ENCODE results near the gene SP1.
"Not testable (repeated sequence)": the region's sequence is repeated elsewhere in the genome, so short reads cannot be mapped to it uniquely, and the experiment has no call there.

SP1 gene

GRCh38 chr12:53380104-53380793 is at the start of gene SP1:
Gene SP1, plus strand, starts transcription at chr12:53380176. Its CDS starts 116 bp downstream, at chr12:53380292.
- peak; percentile 87 for DNase-seq

- DNase-seq: no peak
Observed at GRCh38 chr12:53330671-53331070, 49.3 kb upstream of the SP1 start.

GRCh38 chr12:53332339-53332738 is 47.6 kb upstream of the SP1 start:
- not testable (repeated sequence) for DNase-seq

GRCh38 chr12:53332744-53333143 is 47.2 kb upstream of the SP1 start:
- no peak for DNase-seq

- no peak for DNase-seq
Observed at GRCh38 chr12:53333289-53333688, 46.7 kb upstream of the SP1 start.

GRCh38 chr12:53333845-53334244 is 46.1 kb upstream of the SP1 start:
- DNase-seq: no peak

GRCh38 chr12:53334822-53335221 is 45.2 kb upstream of the SP1 start:
- no peak for DNase-seq

GRCh38 chr12:53336181-53336681 is 43.7 kb upstream of the SP1 start, which contains the start of gene SP7:
Gene SP7, minus strand, starts transcription at chr12:53336354. Its CDS starts 708 bp downstream, at chr12:53335646.
- DNase-seq: no peak

GRCh38 chr12:53338017-53338416 is 42.0 kb upstream of the SP1 start:
- DNase-seq: no peak

- DNase-seq: no peak
Observed at GRCh38 chr12:53338916-53339315, 41.1 kb upstream of the SP1 start.

- DNase-seq: no peak
Observed at GRCh38 chr12:53340398-53340797, 39.6 kb upstream of the SP1 start.

GRCh38 chr12:53343449-53343848 is 36.5 kb upstream of the SP1 start:
- DNase-seq: no peak

GRCh38 chr12:53343969-53344368 is 36.0 kb upstream of the SP1 start:
- no peak for DNase-seq

- DNase-seq: no peak
Observed at GRCh38 chr12:53344487-53344823, 35.5 kb upstream of the SP1 start.

- DNase-seq: peak; percentile 59
Observed at GRCh38 chr12:53344824-53345485, 35.0 kb upstream of the SP1 start.

- no peak for DNase-seq
Observed at GRCh38 chr12:53345486-53346188, 34.3 kb upstream of the SP1 start.

GRCh38 chr12:53346491-53346890 is 33.5 kb upstream of the SP1 start:
- no peak for DNase-seq

- DNase-seq: no peak
Observed at GRCh38 chr12:53347905-53348304, 32.1 kb upstream of the SP1 start.

- peak; percentile 76 for DNase-seq
Observed at GRCh38 chr12:53352331-53353256, 27.4 kb upstream of the SP1 start.

- no peak for DNase-seq
Observed at GRCh38 chr12:53353257-53353655, 26.7 kb upstream of the SP1 start.

GRCh38 chr12:53355121-53355520 is 24.9 kb upstream of the SP1 start:
- DNase-seq: no peak

GRCh38 chr12:53358836-53359419 is 21.0 kb upstream of the SP1 start:
- DNase-seq: no peak

Measured in T1000 (cell line).